ENCODE data around the gene LENG8. TPM values are rescaled to one million over a fixed set of nuclear protein-coding genes. Genes with fewer than 3 reads are reported as not detected.
"Not testable (repeated sequence)": the region's sequence is repeated elsewhere in the genome, so short reads cannot be mapped to it uniquely, and the experiment has no call there.

LENG8 gene
- polyA plus RNA-seq, 1 donor from 2014 or later, result 24.2 TPM

GRCh38 chr19:54507038-54507717 lies 58.2 kb downstream of the LENG8 start:
- not testable (repeated sequence) for H3K36me3 ChIP-seq (ENCODE audit: insufficient read depth, low read length); H3K9me3 ChIP-seq (ENCODE audit: low read length); H3K9ac ChIP-seq (ENCODE audit: low read length); H2AFZ ChIP-seq (ENCODE audit: low read depth, low read length); H4K20me1 ChIP-seq (ENCODE audit: insufficient read depth); H3K9me2 ChIP-seq (ENCODE audit: insufficient read depth, low read length); H3K27ac ChIP-seq (ENCODE audit: low read length); H3K27me3 ChIP-seq (ENCODE audit: insufficient read depth, low read depth, low read length); H3K79me2 ChIP-seq (replicated peaks; ENCODE audit: insufficient read depth, low read length); H3K4me2 ChIP-seq (ENCODE audit: low read length); H3K4me3 ChIP-seq (ENCODE audit: low read length); H3F3A ChIP-seq (ENCODE audit: insufficient read depth, low read length, poor library complexity, severe bottlenecking)

DNA sequence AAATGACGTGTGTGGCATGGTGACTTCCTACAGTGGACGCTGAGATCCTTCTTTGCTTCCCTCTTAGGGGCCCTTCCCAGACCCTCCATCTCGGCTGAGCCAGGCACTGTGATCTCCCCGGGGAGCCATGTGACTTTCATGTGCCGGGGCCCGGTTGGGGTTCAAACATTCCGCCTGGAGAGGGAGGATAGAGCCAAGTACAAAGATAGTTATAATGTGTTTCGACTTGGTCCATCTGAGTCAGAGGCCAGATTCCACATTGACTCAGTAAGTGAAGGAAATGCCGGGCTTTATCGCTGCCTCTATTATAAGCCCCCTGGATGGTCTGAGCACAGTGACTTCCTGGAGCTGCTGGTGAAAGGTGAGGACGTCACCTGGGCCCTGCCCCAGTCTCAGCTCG lies 58.8 kb downstream of the LENG8 start:
- H3K4me2 ChIP-seq (ENCODE audit: low read length), result no peak overlapping the region
- no peaks in the 10 kb centered on the region for H3K9me3 ChIP-seq (ENCODE audit: low read length)
- H3K27ac ChIP-seq (ENCODE audit: low read length), result no peak overlapping the region
- TF ChIP-seq SMC3 (conservative IDR thresholded peaks at IDR 0.05; ENCODE audit: poor library complexity), result no peak
- TF ChIP-seq CTCF (IDR thresholded peaks at IDR 0.05; ENCODE audit: poor library complexity, severe bottlenecking), result no peak
- TF ChIP-seq POLR2AphosphoS5 (IDR thresholded peaks at IDR 0.05), result no peak
- TF ChIP-seq, protein P1, sequence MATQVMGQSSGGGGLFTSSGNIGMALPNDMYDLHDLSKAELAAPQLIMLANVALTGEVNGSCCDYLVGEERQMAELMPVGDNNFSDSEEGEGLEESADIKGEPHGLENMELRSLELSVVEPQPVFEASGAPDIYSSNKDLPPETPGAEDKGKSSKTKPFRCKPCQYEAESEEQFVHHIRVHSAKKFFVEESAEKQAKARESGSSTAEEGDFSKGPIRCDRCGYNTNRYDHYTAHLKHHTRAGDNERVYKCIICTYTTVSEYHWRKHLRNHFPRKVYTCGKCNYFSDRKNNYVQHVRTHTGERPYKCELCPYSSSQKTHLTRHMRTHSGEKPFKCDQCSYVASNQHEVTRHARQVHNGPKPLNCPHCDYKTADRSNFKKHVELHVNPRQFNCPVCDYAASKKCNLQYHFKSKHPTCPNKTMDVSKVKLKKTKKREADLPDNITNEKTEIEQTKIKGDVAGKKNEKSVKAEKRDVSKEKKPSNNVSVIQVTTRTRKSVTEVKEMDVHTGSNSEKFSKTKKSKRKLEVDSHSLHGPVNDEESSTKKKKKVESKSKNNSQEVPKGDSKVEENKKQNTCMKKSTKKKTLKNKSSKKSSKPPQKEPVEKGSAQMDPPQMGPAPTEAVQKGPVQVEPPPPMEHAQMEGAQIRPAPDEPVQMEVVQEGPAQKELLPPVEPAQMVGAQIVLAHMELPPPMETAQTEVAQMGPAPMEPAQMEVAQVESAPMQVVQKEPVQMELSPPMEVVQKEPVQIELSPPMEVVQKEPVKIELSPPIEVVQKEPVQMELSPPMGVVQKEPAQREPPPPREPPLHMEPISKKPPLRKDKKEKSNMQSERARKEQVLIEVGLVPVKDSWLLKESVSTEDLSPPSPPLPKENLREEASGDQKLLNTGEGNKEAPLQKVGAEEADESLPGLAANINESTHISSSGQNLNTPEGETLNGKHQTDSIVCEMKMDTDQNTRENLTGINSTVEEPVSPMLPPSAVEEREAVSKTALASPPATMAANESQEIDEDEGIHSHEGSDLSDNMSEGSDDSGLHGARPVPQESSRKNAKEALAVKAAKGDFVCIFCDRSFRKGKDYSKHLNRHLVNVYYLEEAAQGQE (IDR thresholded peaks at IDR 0.05; ENCODE audit: borderline replicate concordance), result no peak
- no peak for TF ChIP-seq TAF1 (IDR thresholded peaks at IDR 0.05; ENCODE audit: low read depth)
- TF ChIP-seq EP300 (conservative IDR thresholded peaks at IDR 0.05; ENCODE audit: poor library complexity, severe bottlenecking), result no peak
- no peak for TF ChIP-seq RAD21 (conservative IDR thresholded peaks at IDR 0.05)
- no peak for TF ChIP-seq EZH2 (IDR thresholded peaks at IDR 0.05; ENCODE audit: borderline replicate concordance, insufficient read depth, low read length, poor library complexity, severe bottlenecking)
- no peak for TF ChIP-seq MXI1 (conservative IDR thresholded peaks at IDR 0.05; ENCODE audit: poor library complexity, severe bottlenecking)
- no peak overlapping the region for H3K4me3 ChIP-seq (ENCODE audit: low read length)
- no peaks in the 10 kb centered on the region for H3K27me3 ChIP-seq (ENCODE audit: insufficient read depth, low read depth, low read length)
- no peak overlapping the region for H2AFZ ChIP-seq (ENCODE audit: low read depth, low read length)
- no peaks in the 10 kb centered on the region for H3F3A ChIP-seq (ENCODE audit: insufficient read depth, low read length, poor library complexity, severe bottlenecking)
- no peaks in the 10 kb centered on the region for H3K79me2 ChIP-seq (replicated peaks; ENCODE audit: insufficient read depth, low read length)
- no peak overlapping the region for H3K9ac ChIP-seq (ENCODE audit: low read length)
- no peaks in the 10 kb centered on the region for H3K36me3 ChIP-seq (ENCODE audit: insufficient read depth, low read length)
- H4K20me1 ChIP-seq (ENCODE audit: insufficient read depth), result no peaks in the 10 kb centered on the region
- no peaks in the 10 kb centered on the region for H3K9me2 ChIP-seq (ENCODE audit: insufficient read depth, low read length)

- H3K4me3 ChIP-seq (ENCODE audit: low read length); H3K36me3 ChIP-seq (ENCODE audit: insufficient read depth, low read length); H3K9me3 ChIP-seq (ENCODE audit: low read length); H3K27ac ChIP-seq (ENCODE audit: low read length); H3K4me2 ChIP-seq (ENCODE audit: low read length); H2AFZ ChIP-seq (ENCODE audit: low read depth, low read length); H4K20me1 ChIP-seq (ENCODE audit: insufficient read depth); H3F3A ChIP-seq (ENCODE audit: insufficient read depth, low read length, poor library complexity, severe bottlenecking); H3K79me2 ChIP-seq (replicated peaks; ENCODE audit: insufficient read depth, low read length); H3K9ac ChIP-seq (ENCODE audit: low read length); H3K9me2 ChIP-seq (ENCODE audit: insufficient read depth, low read length); H3K27me3 ChIP-seq (ENCODE audit: insufficient read depth, low read depth, low read length): not testable (repeated sequence)
Observed at GRCh38 chr19:54508487-54508886, 59.5 kb downstream of the LENG8 start.

DNA sequence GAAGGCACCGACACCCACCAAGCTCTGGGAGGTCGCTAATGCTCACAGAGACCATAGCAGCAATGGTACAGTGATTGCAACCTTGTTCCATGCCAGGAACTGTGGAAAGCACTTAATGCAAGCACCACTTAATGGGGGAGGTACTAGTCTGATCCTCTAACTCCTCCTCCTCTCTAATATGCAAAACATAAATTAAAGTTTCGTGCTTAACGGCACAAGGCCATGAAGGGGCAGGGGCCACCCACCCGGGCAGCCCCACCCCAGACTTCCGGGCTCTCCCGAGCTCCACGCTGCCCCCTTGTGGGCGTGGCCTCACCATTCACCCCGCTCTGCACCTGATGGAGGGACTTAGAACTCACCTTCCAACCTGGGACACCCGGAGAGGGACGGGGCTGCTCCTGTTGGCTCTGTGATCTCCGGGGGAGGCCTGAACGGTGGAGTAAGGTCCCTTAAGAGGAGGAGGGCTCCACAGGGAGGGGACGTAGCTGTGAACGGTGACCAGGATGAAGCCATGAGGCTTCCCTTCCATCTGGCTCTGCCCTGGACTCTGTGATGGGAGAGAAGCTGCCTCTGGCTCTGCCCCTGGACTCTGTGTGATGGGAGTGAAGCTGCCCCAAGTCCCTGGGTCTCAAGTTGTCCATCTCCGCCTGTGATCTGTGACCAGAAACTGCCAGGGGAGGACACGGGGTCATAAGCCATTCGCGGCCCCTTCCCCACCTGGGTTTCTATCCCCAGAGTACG lies 60.4 kb downstream of the LENG8 start:
- not testable (repeated sequence) for H3K36me3 ChIP-seq (ENCODE audit: insufficient read depth, low read length); H2AFZ ChIP-seq (ENCODE audit: low read depth, low read length); H3K4me2 ChIP-seq (ENCODE audit: low read length); H3K9ac ChIP-seq (ENCODE audit: low read length); H3K9me3 ChIP-seq (ENCODE audit: low read length); H3K79me2 ChIP-seq (replicated peaks; ENCODE audit: insufficient read depth, low read length); H3K4me3 ChIP-seq (ENCODE audit: low read length); H3K27ac ChIP-seq (ENCODE audit: low read length); H3F3A ChIP-seq (ENCODE audit: insufficient read depth, low read length, poor library complexity, severe bottlenecking); H3K27me3 ChIP-seq (ENCODE audit: insufficient read depth, low read depth, low read length); H4K20me1 ChIP-seq (ENCODE audit: insufficient read depth); H3K9me2 ChIP-seq (ENCODE audit: insufficient read depth, low read length)
